ENCODE results near the gene SCRN2.

Gene SCRN2

GRCh38 chr17:47821031-47821423, 20.0 kb downstream of the SCRN2 start:
- no peak for DNase-seq (ENCODE audit: low spot score)

GRCh38 chr17:47820033-47820789, 20.9 kb downstream of the SCRN2 start:
- no peak for DNase-seq (ENCODE audit: low spot score)

- no peak for DNase-seq (ENCODE audit: low spot score)
These were observed 21.6 kb downstream of the SCRN2 start for GRCh38 chr17:47819475-47819874.

- DNase-seq (ENCODE audit: low spot score): no peak
These were observed 22.9 kb downstream of the SCRN2 start for GRCh38 chr17:47818002-47818695.

GRCh38 chr17:47816947-47817346, 24.1 kb downstream of the SCRN2 start:
- DNase-seq (ENCODE audit: low spot score): no peak

GRCh38 chr17:47816111-47816735, 24.9 kb downstream of the SCRN2 start:
- no peak for DNase-seq (ENCODE audit: low spot score)

GRCh38 chr17:47815106-47815918, 25.8 kb downstream of the SCRN2 start:
- no peak for DNase-seq (ENCODE audit: low spot score)

- DNase-seq (ENCODE audit: low spot score): no peak
These were observed 27.5 kb downstream of the SCRN2 start for GRCh38 chr17:47813512-47814031.

GRCh38 chr17:47813077-47813476, 28.0 kb downstream of the SCRN2 start:
- DNase-seq (ENCODE audit: low spot score): no peak

- DNase-seq (ENCODE audit: low spot score): no peak
These were observed 28.7 kb downstream of the SCRN2 start for GRCh38 chr17:47812146-47812920.

- no peak for DNase-seq (ENCODE audit: low spot score)
These were observed 29.4 kb downstream of the SCRN2 start for GRCh38 chr17:47811709-47812108.

- DNase-seq (ENCODE audit: low spot score): no peak
These were observed 30.0 kb downstream of the SCRN2 start for GRCh38 chr17:47810901-47811635.

- DNase-seq (ENCODE audit: low spot score): peak; percentile 70
These were observed 30.8 kb downstream of the SCRN2 start for GRCh38 chr17:47810200-47810821.

GRCh38 chr17:47808830-47809480, 32.1 kb downstream of the SCRN2 start:
- DNase-seq (ENCODE audit: low spot score): no peak

GRCh38 chr17:47808036-47808829, 32.8 kb downstream of the SCRN2 start:
- DNase-seq (ENCODE audit: low spot score): no peak

GRCh38 chr17:47807421-47807820, 33.7 kb downstream of the SCRN2 start:
- DNase-seq (ENCODE audit: low spot score): no peak

GRCh38 chr17:47806913-47807255, 34.2 kb downstream of the SCRN2 start:
- DNase-seq (ENCODE audit: low spot score): no peak

- no peak for DNase-seq (ENCODE audit: low spot score)
These were observed 34.8 kb downstream of the SCRN2 start for GRCh38 chr17:47806026-47806912.
